Hypothalamus (tissue), 51 donors: ENCODE results near the gene CRYGN.

ENCODE experiments used
- DNase-seq, 51 donors: peaks; one replicate each; lab custom pipeline; 2025; lab: John Stamatoyannopoulos, UW

The CRYGN gene

DNA sequence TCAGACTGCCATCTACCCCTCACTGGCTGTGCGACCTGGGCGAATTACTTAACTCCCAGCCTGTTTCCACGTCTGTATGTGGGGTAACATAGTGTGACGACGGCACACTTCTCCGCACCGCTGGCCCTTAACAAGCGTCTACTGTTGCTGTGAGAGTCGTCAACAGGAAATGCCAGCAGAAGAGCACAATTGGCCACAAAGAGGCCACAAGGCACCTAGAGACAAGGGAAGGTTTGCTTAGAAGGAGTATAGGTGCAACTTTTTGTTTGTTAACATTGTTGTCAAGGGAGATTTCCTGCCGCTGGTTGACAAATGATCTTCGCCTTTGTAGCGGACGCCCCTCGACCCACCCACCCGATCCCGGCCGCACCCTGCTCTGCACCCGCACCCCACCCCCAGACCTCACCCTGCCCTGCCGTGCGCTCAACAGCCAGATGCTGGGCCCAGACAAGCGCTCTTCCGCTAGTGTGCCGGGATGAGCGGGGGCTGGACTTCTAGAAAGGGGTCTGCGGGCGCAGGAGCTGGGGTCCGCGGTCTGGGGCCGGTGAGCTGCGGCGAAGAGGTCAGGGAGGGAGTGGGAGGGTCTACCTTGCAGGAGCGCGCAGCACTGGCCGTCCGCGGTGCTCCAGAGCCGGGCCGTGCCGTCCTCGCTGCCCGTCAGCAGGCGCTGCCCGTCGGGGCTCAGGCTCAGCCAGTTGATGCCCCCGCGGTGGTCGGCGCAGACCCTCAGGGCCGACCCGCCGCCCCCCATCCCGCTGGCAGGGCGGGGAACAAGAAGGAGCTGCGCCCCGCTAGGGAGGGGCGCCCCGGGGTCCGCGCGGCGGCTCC lies 30.9 kb downstream of the CRYGN start:
- peak in 1 of 51 donors; percentile 4 for DNase-seq

DNA sequence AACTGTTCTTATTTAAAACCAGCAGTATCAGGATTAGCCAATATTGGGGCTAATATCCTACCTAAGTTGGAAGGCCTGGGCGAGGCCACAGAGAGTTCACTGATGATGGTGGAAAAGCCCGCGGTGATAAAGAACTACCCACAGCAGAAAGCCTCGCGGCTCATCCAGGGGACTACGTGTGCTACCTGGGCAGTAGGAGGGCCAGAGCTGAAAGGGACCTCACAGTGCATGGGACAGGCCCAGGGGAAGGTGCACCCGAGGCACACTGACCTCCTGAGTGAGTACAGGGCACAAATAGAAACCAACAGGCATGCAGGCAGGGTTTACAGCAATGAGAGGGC lies 31.5 kb downstream of the CRYGN start:
- DNase-seq, result no peak

DNA sequence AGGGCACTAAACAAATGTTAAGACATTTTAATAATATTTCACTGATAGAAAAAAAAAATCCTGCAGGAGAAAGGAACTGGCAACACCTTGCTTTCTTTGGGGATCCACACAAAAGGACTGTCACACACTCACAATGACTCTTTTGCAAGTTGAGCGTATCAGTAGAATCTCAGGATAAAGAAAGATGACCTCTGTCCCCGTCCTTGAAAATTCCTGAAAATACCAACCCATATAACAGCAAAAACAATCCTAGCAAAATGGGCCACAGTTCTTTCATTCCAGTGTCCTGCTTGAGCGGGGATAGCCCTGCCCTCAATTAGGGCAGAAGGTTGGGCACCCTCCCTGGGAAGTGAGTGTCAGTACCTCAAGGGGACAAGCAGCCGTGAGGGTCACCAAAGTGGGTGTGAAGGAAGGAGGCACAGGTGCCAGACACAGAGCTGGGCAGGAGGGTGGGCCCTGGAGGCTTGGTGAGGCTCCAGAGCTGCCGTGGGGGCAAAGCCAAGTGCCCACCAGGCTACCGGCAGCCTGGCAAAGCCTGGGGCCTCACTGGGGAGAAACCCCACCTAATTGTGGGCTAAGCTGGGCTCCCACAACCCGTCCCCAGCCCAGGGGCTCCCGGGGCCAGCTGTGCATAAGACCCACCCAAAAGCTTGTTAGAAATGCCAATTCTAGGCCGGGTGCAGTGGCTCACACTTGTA lies 32.9 kb downstream of the CRYGN start:
- no peak for DNase-seq

DNA sequence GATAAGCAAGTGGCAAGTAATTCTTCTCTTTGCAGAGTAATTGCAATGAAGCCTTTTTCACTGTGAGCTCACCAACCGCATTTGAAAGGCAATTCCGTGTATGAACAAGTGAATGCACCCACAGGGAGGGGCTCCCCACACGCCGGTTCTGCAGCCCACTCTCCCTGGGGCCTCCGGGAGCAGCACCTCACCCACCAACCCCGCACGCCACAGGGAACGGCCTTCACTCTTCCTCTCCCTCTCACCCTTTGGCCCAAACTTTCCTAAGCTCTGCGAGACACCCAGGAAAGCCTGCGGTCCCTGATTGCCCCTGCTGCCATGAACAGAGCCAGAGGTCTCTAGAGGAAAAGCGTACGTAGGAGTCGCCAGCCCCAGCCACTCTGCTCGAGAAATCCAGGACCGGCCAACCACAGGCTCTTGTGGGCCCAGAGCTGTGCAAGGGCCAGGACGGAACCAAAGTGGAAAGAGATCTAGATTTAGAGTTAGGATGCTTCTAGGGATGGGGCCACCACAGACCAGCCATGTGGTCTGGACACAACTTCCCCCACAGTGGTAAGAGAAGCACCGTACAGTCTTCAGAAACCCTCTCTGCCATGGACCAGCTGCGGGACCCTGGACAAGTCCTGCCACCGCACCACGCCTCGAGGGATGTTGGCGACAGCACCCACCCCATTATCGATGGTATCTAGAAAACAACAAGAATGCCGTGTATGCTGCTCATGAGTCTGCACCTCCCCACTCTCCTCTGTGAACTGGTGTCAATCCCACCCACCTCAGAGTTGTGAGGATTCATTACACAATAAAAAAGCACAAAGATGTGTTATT lies 33.7 kb downstream of the CRYGN start:
- DNase-seq, result no peak

DNA sequence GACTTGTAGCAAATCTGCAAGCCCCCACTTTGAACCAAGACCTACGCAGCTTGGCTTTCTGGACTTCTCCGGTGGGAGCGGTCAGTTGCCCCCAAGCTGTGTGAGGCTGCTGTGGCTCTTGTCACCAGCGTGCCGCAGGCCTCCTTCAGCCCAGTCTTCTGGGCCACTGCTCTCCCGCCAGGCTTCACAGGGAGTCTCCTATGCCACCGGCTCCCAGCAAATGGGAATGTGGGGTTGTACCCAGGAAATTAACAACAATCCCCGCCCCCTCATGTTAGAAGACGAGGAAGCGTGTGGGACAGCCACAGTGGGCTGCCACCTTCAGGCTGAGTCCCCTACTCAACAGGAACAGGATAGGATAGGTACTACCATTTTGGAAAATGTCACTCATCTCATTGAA lies 34.4 kb downstream of the CRYGN start:
- no peak for DNase-seq

DNA sequence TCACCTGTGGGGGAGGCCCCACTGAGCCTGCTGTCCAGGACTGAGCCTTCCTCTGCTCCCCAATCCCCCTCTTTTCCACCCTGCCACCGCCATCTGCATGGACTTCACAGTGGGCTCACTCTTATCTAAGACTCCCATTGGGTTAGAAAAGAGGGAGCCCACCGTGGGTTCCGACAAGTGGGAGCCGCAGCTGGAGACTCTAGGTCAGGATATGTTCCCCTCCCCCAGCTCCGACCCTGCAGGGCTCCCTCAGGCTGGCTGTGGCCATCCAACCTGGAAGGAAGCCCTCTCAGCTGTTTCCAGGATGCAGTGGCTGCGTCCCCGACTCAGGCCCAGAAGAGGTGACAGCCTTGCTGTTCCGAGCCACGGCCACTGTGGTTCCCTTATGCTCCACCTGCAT lies 34.9 kb downstream of the CRYGN start:
- no peak for DNase-seq

DNA sequence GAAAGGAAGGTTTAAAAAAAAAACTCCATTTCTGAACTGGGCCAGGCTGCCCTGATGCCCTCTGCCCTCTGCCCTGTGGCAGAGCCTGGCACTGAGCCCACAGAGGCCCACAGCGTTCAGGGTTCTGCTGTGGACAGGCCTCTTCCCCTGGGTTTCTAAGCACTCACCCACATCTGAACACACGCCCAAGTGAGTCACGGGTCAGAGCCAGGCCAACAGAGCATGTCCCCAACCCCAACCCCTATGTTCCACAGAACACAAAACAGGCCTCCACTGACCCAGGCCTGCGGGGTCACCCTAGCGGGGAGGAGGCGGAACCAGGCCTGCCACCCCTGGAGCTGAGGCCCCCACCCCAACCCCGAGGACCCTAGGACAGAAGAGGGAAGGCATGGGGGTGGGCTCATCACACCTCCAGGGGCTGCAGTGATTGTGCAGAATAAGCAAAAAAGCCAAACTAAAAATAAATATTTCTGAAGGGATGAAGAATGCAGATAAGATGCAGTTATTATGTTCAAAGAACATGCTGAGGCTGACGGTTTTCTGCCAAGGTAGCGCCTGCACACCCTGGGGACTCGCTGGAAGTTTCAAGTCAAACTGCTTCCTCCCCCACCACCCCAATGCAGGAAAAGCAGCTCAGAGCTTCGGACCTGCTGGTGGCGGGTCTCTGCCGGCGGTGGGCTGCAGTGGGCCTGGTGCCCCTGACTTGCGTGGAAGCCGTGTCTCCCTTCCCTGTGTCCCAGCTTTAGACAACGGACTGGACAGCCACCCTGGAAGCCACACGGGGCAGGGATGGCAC lies 35.5 kb downstream of the CRYGN start:
- no peak for DNase-seq

DNA sequence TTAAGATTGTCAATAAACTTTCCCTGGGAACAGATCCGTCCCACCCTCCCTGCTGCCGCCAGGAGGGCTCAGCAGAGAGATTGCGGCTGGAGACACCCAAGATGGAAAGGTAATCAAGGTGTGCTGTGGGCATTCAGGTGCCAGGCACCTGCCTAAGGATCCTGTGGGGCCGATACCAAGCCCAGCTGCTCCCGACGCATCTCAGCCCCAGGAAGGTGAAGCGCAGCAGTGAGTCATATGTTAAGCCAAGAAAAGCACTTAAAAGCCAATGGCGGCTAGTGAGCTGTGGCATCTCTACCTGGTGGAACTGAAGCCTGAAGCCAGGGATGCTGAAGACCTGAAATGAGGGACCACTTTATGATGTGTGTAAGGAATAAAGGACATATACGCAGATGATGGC lies 36.2 kb downstream of the CRYGN start:
- no peak for DNase-seq

DNA sequence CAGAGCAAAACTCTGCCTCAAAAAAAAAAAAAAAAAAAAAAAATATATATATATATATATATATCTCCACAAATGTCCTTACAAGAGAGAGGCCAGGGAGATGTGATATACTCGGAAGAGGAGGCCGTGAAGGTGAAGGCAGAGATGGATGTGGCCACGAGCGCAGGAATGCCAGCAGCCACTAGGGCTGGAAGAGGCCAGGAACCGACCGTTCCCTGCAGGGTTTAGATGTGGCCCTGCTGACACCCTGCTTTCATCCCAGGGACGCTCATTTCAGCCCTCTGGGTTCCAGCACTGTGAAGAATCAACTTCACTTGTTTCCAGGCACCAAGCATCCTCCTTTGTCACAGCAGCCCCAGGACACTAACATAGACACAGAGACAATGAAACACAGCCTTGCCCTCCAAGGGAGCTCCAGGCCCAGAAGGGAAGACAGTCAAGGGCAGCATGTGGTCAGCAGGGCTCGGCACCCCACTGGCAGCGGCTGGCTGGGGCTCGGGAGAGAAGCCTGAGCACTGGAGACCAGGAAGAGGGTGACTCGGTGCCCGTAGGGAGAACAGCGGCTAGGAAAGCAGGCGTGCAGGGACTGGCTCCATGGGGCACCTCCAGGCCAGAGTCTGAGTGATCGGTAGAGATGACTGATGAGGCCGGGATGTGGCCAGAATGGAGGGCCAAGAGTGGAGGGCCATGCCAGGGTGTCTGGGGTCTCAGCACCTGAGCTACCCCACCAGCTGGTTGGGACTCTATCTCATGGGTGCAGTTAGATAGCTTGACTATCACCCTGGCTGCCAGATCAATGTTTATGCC lies 37.7 kb downstream of the CRYGN start:
- no peak for DNase-seq

DNA sequence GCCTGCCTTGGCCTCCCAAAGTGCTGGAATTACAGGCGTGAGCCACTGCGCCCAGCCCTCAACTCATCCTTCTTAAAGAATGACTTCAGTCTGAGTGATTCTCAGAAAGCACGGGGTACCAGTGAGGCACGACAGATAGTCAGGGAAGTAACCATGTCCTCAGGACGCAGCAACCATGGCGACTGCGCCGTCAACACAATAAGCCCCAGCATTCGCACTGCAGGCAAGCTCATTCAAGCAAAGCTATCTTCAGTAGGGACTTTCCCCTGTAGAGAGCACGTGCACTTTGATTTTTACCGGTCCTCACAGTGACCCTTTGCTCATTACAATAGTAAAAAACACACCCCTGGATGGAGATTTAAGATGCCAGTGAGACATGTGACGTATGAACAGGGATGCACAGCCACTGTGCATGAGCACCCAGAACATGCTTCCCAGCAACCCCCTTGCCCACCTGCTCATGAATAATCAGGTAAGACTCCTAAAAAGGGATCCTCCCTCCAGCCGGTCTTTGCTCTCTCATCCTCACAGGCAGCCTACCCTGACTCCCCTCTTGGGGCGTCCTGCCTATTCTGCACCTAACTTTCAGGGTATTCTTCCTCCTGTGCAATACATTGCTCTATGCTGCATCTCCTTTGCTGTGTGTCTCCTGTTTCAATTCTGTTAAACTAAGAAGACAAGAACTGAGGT lies 39.2 kb downstream of the CRYGN start:
- no peak for DNase-seq

DNA sequence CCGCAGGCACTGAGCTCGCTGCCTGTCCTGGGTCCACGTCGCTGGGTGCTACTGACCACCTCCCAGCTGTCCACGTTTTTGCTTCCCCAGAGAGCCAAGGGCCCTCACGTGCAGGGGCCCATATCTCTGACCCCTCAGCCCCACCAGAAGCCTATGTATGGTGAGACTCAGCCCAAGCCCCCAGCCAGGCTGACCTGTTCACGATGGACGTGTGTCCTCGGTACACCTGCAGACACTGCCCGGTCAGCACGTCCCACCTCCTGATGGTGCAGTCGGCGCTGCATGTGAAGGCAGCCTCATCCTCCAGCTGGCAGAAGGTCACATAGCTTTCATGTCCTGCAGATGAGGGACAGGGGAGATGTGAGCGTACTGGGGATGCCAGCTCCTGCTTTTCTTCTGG lies 40.0 kb downstream of the CRYGN start:
- DNase-seq, result no peak

DNA sequence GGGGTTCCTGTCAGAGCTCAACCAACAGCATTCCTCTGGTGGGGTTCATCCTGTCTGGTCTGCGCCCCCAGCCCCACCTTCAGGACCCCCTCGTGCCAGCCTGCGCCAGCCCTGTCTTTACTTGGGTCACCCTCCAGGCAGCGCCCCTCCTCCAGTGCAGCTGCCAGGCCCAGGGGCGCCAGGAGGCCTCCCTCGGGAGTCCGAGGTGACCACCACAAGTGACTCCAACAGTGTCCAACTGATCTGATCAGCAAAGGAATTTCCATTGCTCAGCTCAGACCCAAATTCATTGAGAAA lies 40.7 kb downstream of the CRYGN start:
- no peak for DNase-seq

DNA sequence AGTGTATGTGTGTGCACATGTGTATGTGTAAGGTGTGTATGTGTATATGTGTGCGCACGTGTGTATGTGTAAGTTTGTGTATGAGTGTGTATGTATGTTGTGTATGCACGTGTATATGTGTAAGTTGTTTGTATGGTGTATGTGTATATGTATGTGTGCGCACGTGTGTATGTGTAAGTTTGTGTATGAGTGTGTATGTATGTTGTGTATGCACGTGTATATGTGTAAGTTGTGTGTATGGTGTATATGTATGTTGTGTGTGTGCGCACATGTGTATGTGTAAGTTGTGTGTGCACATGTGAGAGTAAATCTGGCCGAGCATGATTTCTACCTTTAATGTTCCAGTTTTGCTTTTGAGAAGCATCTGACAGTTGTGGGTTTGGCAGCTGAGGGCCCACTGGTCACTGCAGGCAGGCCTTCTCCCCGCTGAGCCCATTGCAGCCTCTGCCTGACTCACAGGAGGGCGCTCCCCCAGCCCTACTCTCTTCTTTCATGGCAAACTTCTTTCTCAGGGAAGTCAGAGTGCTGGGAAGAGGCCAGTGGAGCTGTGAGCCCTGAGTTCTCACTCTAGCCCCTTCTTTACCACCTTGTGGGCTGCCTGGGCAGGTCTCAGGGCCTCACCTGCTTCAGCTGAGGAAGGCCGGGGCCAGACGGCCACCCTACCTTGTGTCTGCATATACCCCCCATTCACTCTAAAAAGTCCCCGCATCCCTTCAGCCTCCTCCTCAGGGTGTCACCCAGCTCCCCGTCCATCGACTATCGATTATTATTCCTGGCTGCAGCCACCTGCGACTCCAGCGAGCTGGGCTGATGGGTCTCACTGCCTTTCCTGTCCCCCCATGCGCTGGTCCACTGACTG lies 41.3 kb downstream of the CRYGN start:
- no peak for DNase-seq

DNA sequence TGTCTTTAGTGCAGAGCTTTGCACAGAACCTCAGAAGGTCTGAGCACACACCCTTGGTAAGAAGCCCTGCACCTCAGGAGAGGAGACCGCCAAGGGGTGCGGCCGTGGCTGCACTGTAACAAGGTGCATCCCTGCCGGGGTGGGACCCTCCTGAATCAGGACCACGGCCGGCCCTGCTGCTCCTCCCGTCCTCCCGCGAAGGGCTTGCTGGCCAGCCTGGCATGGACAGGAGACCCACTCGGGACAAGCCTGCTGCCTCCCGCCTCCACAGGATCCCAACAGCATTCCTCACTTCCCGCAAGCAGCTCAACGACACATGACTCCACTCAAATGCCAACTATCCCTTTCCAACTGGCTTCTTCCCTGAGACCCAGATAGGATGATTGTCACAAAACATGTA lies 42.9 kb downstream of the CRYGN start:
- DNase-seq, result no peak

DNA sequence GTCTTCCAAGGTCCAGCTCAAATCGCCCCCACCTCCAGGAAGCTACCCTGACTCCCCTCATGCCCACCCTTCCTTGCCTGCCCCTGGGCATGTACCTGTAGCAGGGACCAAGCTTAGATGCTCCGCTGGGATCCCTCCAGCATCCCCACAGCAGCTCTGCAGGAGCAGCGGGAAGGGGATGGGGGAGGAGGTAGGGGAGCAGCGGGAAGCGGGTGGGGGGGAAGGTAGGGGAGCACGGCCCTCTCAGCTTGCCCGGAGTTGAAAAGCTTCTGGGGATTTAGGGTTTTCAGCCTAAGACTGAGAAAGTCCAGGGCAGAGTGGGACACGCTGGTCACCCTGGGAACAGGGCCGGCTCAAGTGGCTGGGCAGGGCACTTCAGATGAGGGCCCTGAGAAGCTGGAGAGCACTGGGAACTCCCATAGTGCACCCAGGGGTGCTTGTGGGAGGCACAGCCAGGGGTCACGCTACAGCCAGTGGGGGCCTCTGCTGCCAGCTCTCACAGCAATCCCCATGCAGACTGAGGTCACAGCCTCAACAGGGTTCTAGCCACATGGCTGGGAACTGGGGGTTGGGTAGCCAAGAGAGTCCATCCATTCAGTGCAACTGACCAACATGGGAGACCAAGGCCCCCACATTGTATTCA lies 43.5 kb downstream of the CRYGN start:
- DNase-seq, result no peak

DNA sequence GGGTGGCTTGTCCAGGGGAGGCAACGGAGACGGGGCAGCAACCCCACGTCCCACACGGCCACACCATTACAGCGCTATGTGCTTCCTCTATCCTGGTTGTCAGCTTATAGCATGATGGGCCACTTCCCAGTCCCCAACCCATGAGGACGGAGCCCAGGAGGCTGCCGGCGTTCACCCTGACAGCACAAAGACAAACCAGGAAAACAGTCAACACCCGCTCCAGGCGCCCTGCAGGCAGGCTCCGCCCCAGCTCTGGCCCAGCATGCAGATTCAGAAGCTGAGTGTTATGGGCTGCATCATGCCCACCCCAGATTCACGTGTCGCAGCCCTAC lies 44.9 kb downstream of the CRYGN start:
- no peak for DNase-seq

DNA sequence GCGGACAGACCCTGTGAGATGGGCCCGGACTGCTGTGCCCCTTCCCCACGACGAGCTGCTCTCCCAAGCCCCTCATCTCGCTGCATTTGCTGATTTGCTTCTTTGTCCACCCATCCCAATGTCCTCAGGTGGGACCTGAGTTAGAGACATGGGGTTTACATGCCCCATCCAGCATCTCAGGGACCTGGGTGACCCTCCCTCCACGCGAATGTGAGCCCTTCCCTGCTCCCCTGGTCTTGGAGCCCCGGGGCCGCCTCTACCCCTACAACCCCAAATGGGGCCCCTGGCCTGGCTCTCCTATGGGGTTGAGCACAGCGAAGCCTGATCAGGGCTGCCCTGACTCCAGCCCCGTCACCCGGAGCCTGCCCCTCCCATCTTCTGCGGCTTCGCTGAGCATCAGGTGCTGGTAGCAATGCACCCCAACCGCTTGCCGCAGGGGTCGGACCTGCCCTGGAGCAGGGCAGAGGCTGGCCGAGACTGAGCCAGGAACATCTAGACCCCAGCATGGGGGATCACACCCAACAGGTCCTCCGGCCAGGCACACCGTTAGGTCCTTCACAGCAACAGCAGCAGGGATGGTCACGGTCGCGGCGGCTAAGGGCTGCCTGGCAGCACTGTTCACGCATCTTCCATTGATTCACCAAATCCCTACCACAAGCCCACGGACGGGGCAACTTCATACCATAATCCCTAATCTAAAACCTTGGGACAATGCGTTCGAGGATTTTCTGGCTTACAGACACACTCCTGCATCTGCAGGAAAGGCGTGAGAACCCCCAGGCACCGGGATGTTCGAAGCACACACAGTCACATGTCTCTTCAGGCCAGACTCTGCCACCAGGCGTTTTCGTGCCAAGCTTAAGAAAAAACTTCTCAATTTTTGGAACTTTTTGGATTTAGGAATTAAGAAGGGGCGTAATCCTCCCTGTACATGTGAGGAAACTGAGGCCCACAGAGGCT lies 45.6 kb downstream of the CRYGN start:
- no peak for DNase-seq
